MM.1S (cell line): ENCODE results near the gene FBXW5.

Experiments
- DNase-seq: peaks from one replicate; pipeline ENCODE4 v3.0.0-alpha.2; 2015
- H2AFZ ChIP-seq: fragments of 300-600 bp; sonication (generic); 2 replicates; pipeline ENCODE4 v1.6.0; 2016; ENCODE audit warnings: antibody characterized with exemption, low read length
- H3F3A ChIP-seq: fragments of 300-600 bp; sonication (generic); 2 replicates; pipeline ENCODE4 v1.6.1; 2016; ENCODE audit warnings: mild to moderate bottlenecking, antibody characterized with exemption, low read length, moderate library complexity, mixed read lengths; ENCODE audit not compliant: insufficient read depth
- H3K27ac ChIP-seq: fragments of 300-600 bp; sonication (generic); 2 replicates; pipeline ENCODE4 v1.5.1; 2016; ENCODE audit warnings: mild to moderate bottlenecking, low read length
- H3K27me3 ChIP-seq: fragments of 300-600 bp; sonication (generic); replicated peaks from 2 replicates; pipeline ENCODE4 v1.6.0; 2016; ENCODE audit warnings: low read length; ENCODE audit not compliant: insufficient read depth
- H3K36me3 ChIP-seq: fragments of 300-600 bp; sonication (generic); replicated peaks from 2 replicates; pipeline ENCODE4 v1.6.1; 2016; ENCODE audit warnings: mild to moderate bottlenecking, low read length, mixed read lengths; ENCODE audit not compliant: insufficient read depth
- H3K4me1 ChIP-seq: fragments of 300-600 bp; sonication (generic); 2 replicates; pipeline ENCODE4 v1.6.1; 2016; ENCODE audit warnings: low read length, mixed read lengths
- H3K4me2 ChIP-seq: fragments of 300-600 bp; sonication (generic); 2 replicates; pipeline ENCODE4 v1.6.0; 2016; ENCODE audit warnings: low read depth, low read length
- H3K4me3 ChIP-seq: fragments of 300-600 bp; sonication (generic); 2 replicates; pipeline ENCODE4 v1.5.1; 2016; ENCODE audit warnings: low read length, mixed read lengths
- H3K79me2 ChIP-seq: fragments of 300-600 bp; sonication (generic); 2 replicates; pipeline ENCODE4 v1.6.1; 2016; ENCODE audit warnings: mixed run types, low read length, mixed read lengths
- H3K9ac ChIP-seq: fragments of 300-600 bp; sonication (generic); 2 replicates; pipeline ENCODE4 v1.6.1; 2016; ENCODE audit warnings: low read length, mixed read lengths
- H3K9me2 ChIP-seq: fragments of 300-600 bp; sonication (generic); replicated peaks from 2 replicates; pipeline ENCODE4 v1.6.1; 2016; ENCODE audit warnings: mild to moderate bottlenecking, low read length, mixed read lengths; ENCODE audit not compliant: insufficient read depth
- H3K9me3 ChIP-seq: fragments of 300-600 bp; sonication (generic); replicated peaks from 2 replicates; pipeline ENCODE4 v1.6.1; 2016; ENCODE audit warnings: mild to moderate bottlenecking, low read length, mixed read lengths; ENCODE audit not compliant: insufficient read depth
- H4K20me1 ChIP-seq: fragments of 300-600 bp; sonication (generic); 2 replicates; pipeline ENCODE4 v1.6.1; 2016; ENCODE audit warnings: mild to moderate bottlenecking, low read length, moderate library complexity, mixed read lengths; ENCODE audit not compliant: insufficient read depth
- CTCF ChIP-seq: fragments of 300-600 bp; sonication (generic); IDR thresholded peaks from 2 replicates; pipeline ENCODE4 v1.5.1; 2016; ENCODE audit warnings: antibody characterized with exemption, low read length, mixed read lengths
- EZH2 ChIP-seq: fragments of 300-600 bp; sonication (generic); optimal IDR thresholded peaks from 2 replicates; pipeline ENCODE3; 2017; ENCODE audit warnings: low read depth, mild to moderate bottlenecking, antibody characterized with exemption, low read length, mixed read lengths
- EZH2phosphoT487 ChIP-seq: fragments of 300-600 bp; sonication (generic); IDR thresholded peaks from 2 replicates; pipeline ENCODE4 v1.6.1; 2018; ENCODE audit warnings: antibody characterized with exemption, low read length

The FBXW5 gene

GRCh38 chr9:136940526-136941230 is 3.9 kb downstream of the FBXW5 start:
- TF ChIP-seq CTCF (no peak), EZH2 (no peak), EZH2phosphoT487 (no peak)
- Histone ChIP-seq H3F3A (0 out of 2 replicates have a peak, but pooled peaks cover 4% of the 10 kb centered on the region), H3K79me2 (peaks cover 29% of the 10 kb centered on the region), H3K4me1 (peaks cover 3% of the 10 kb centered on the region; the same call in 1 of the 2 replicates), H3K4me2 (no peak overlapping the region), H3K9me2 (no peaks in the 10 kb centered on the region), H3K27me3 (no peaks in the 10 kb centered on the region), H3K9me3 (no peaks in the 10 kb centered on the region), H3K36me3 (peaks cover 17% of the 10 kb centered on the region), H3K9ac (no peak overlapping the region), H2AFZ (no peak overlapping the region), H3K27ac (no peak overlapping the region), H4K20me1 (0 out of 2 replicates have a peak, but pooled peaks cover 2% of the 10 kb centered on the region), H3K4me3 (no peak overlapping the region)
- no peak for DNase-seq

- H3F3A ChIP-seq = 0 out of 2 replicates have a peak, but pooled peaks cover 4% of the 10 kb centered on the region
- H3K27me3 ChIP-seq = no peaks in the 10 kb centered on the region
- no peaks in the 10 kb centered on the region for H3K9me2 ChIP-seq
- H3K9me3 ChIP-seq = no peaks in the 10 kb centered on the region
- no peak for DNase-seq
- no peak overlapping the region for H3K4me2 ChIP-seq
- peaks cover 29% of the 10 kb centered on the region for H3K79me2 ChIP-seq
- no peak overlapping the region for H3K4me3 ChIP-seq
- TF ChIP-seq EZH2 (no peak), EZH2phosphoT487 (no peak), CTCF (no peak)
- no peak overlapping the region for H3K9ac ChIP-seq
- no peak overlapping the region for H2AFZ ChIP-seq
- no peak overlapping the region for H3K27ac ChIP-seq
- 0 out of 2 replicates have a peak, but pooled peaks cover 3% of the 10 kb centered on the region for H4K20me1 ChIP-seq
- H3K4me1 ChIP-seq = peaks cover 3% of the 10 kb centered on the region; the same call in 1 of the 2 replicates
- peaks cover 17% of the 10 kb centered on the region for H3K36me3 ChIP-seq
These were observed 4.5 kb downstream of the FBXW5 start for GRCh38 chr9:136939996-136940525.

- Histone ChIP-seq H3K36me3 (peaks cover 17% of the 10 kb centered on the region), H3K4me3 (no peak overlapping the region)
These were observed 5.0 kb downstream of the FBXW5 start for GRCh38 chr9:136939431-136939995.

More at GRCh38 chr9:136939431-136939995, 5.0 kb downstream of the FBXW5 start:
- H4K20me1 ChIP-seq = 0 out of 2 replicates have a peak, but pooled peaks cover 3% of the 10 kb centered on the region
- H3K27me3 ChIP-seq = no peaks in the 10 kb centered on the region
- H3K4me1 ChIP-seq = no peaks in the 10 kb centered on the region
- no peak for DNase-seq
- no peak overlapping the region for H3K4me2 ChIP-seq
- no peak overlapping the region for H3K27ac ChIP-seq
- no peaks in the 10 kb centered on the region for H3K9me3 ChIP-seq
- peaks cover 29% of the 10 kb centered on the region for H3K79me2 ChIP-seq
- H3K9ac ChIP-seq = no peak overlapping the region
- H3K9me2 ChIP-seq = no peaks in the 10 kb centered on the region
- no peak overlapping the region for H2AFZ ChIP-seq
- TF ChIP-seq EZH2phosphoT487 = no peak
- no peak for TF ChIP-seq EZH2
- no peak for TF ChIP-seq CTCF
- H3F3A ChIP-seq = 0 out of 2 replicates have a peak, but pooled peaks cover 4% of the 10 kb centered on the region
